Lung (tissue), 12 donors: ENCODE measurements around the gene DIS3L2. TPM values are rescaled to one million over a fixed set of nuclear protein-coding genes. Genes with fewer than 3 reads are reported as not detected.
"Not testable (repeated sequence)": the region's sequence is repeated elsewhere in the genome, so short reads cannot be mapped to it uniquely, and the experiment has no call there.

Experiments
- ATAC-seq: fragments of 200-7000 bp; cut with Tn5 transposase; one replicate; pipeline ENCODE4 v1.9.1; 2020; ENCODE audit warnings: moderate number of reproducible peaks; ENCODE audit not compliant: insufficient read depth, low FRiP score
- DNase-seq, 3 donors: peaks; one replicate each; pipeline ENCODE4 v3.0.0-alpha.2; 2013 to 2017
- H3K27ac ChIP-seq, 2 donors: one replicate each; pipeline ENCODE4 v1.5.1; 2013; ENCODE audit warnings: mild to moderate bottlenecking in 2 of 2, moderate library complexity in 2 of 2, control low read depth in 1 of 2, inconsistent platforms in 1 of 2, low read depth in 1 of 2, low read length in 1 of 2
- H3K27me3 ChIP-seq, 3 donors: one replicate each; pipeline ENCODE4 v1.5.1; 2013; ENCODE audit warnings: low read length in 2 of 3; ENCODE audit not compliant: control insufficient read depth in 3 of 3, insufficient read depth in 3 of 3
- H3K36me3 ChIP-seq, 4 donors: one replicate each; pipeline ENCODE4 v1.5.1; 2013; ENCODE audit warnings: low read length in 4 of 4, mild to moderate bottlenecking in 1 of 4, moderate library complexity in 1 of 4; ENCODE audit not compliant: control insufficient read depth in 4 of 4, insufficient read depth in 4 of 4
- H3K4me1 ChIP-seq, 5 donors: one replicate each; pipeline ENCODE4 v1.5.1; 2013; ENCODE audit warnings: low read length in 5 of 5, mild to moderate bottlenecking in 2 of 5, moderate library complexity in 1 of 5; ENCODE audit not compliant: control insufficient read depth in 5 of 5, insufficient read depth in 5 of 5
- H3K4me3 ChIP-seq: one replicate; pipeline ENCODE4 v1.5.1; 2013; ENCODE audit warnings: mild to moderate bottlenecking, control low read depth, moderate library complexity
- H3K9ac ChIP-seq, 2 donors: one replicate each; pipeline ENCODE4 v1.5.1; 2013; ENCODE audit warnings: low read length in 2 of 2, control low read depth in 1 of 2; ENCODE audit not compliant: insufficient read depth in 1 of 2
- H3K9me3 ChIP-seq, 4 donors: one replicate each; pipeline ENCODE4 v1.5.1; 2013; ENCODE audit warnings: low read length in 3 of 4, mild to moderate bottlenecking in 1 of 4, moderate library complexity in 1 of 4; ENCODE audit not compliant: control insufficient read depth in 4 of 4, insufficient read depth in 3 of 4
- WGBS, 2 donors: extraction: QIAGEN DNeasy Blood & Tissue Kit; methylation state at CpG; one replicate each; pipeline ENCODE4 v1.1.7; 2013; 5-methylcytosine and 5-hydroxymethylcytosine counted together
- polyA plus RNA-seq, 2 donors: library from polyadenylated mRNA; stranded (reverse); fragments of 200-250 nt; gene quantifications; one replicate each; pipeline ENCODE4 v1.2.1, GENCODE V29; 2013
- total RNA-seq, 2 donors: library from RNA; depleted of rRNA in 1 of 2; stranded (reverse); fragments of >200 nt in 1 of 2; gene quantifications; one replicate each; pipeline ENCODE4 v1.2.1, GENCODE V29; 2014 to 2021
- TF ChIP-seq, protein P1 (sequence below): IDR thresholded peaks from 2 replicates; pipeline ENCODE4 v1.5.1; 2012; ENCODE audit warnings: mild to moderate bottlenecking; ENCODE audit errors: control extremely low read depth, extremely low read depth
- donor health status: control.
- donor health status: control.
- donor health status: Bipolar disorder and iron deficiency.
- donor health status: healthy.
- donor health status: DM: yes; HTN: yes; CAD: no.

DIS3L2 gene
- total and polyA plus RNA-seq, 4 donors, result 12.7 to 41.0 (median 31.1) TPM

DNA sequence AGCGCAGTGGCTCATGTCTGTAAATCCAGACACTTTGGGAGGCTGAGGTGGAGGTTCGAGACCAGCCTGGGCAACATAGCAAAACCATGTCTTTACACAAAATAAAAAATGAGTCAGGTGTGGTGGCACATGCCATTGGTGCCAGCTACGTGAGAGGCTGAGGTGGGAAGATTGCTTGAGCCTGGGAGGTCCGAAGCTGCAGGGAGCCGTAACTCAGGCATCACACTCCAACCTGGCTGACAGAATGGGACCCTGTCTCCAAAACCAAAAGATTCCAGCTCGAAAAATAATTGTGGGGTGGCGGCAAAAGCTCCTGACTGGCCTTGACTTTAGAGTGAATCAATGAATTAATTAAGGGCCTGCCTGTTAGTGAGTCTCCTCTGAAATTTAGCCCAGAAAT is 415.8 kb downstream of the DIS3L2 start:
- Histone ChIP-seq H3K4me3 (no peak overlapping the region), H3K27me3 (peaks cover 0 to 11% (median 4%) of the 10 kb centered on the region in 3 donors), H3K9ac (no peak overlapping the region), H3K27ac (no peak overlapping the region), H3K36me3 (no peaks in the 10 kb centered on the region), H3K9me3 (no peaks in the 10 kb centered on the region), H3K4me1 (peaks cover 0 to 2% (median 0%) of the 10 kb centered on the region in 5 donors)
- ATAC-seq, result no peak
- no peak for DNase-seq
- WGBS, 2 donors, result 92 to 96% methylated on average over 7 of the region's 7 CpGs
- TF ChIP-seq, protein P1, sequence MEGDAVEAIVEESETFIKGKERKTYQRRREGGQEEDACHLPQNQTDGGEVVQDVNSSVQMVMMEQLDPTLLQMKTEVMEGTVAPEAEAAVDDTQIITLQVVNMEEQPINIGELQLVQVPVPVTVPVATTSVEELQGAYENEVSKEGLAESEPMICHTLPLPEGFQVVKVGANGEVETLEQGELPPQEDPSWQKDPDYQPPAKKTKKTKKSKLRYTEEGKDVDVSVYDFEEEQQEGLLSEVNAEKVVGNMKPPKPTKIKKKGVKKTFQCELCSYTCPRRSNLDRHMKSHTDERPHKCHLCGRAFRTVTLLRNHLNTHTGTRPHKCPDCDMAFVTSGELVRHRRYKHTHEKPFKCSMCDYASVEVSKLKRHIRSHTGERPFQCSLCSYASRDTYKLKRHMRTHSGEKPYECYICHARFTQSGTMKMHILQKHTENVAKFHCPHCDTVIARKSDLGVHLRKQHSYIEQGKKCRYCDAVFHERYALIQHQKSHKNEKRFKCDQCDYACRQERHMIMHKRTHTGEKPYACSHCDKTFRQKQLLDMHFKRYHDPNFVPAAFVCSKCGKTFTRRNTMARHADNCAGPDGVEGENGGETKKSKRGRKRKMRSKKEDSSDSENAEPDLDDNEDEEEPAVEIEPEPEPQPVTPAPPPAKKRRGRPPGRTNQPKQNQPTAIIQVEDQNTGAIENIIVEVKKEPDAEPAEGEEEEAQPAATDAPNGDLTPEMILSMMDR, result no peak

DNA sequence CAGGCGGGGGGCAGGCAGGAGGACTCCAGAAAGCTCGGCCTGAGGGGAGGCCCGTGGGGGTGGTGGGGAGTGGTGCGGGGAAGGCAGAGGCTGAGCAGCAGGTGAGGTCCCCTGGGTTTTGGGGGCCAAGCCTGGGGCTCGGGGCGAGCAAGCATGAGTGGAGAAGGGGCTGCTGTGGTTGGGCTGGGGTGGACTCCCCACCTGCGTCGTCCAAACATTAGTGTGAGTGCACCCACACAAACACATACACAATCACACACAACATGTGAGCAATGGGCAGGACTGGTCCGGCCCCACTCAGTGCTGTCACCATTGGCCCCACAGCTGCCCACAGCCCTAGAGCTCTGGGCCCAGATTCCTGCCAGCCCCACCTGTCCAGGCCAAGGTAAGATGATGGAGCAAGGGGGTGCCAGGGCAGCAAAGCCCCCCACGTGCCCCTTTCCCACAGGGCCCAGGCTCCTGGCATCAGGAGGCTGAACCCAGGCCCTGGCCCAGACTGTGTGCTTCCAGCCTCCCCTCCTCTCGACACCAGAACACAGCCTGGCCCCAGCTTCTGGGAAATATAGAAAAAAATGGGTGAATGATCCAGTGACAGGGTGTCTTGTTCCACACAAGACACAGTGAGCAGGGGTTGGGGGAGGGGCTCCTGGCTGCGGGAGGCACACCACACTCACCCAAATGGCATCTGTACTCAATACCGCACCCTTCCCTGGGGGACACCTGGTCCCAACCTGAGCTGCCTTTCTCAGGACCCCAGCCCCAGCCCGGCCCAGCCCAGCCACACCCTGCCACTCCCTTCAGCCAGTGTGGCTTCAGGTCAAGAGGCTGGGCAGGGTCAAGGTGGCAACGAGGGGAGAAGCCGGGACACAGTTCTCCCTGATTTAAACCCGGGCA is 416.6 kb downstream of the DIS3L2 start:
- H3K4me1 ChIP-seq, result peaks cover 0 to 2% (median 0%) of the 10 kb centered on the region in 5 donors
- no peak overlapping the region for H3K4me3 ChIP-seq
- WGBS, 2 donors, result 79 to 84% methylated on average over 17 of the region's 17 CpGs
- H3K27ac ChIP-seq, result no peak overlapping the region
- H3K36me3 ChIP-seq, result no peaks in the 10 kb centered on the region
- no peak for ATAC-seq
- no peak overlapping the region for H3K9ac ChIP-seq
- TF ChIP-seq, protein P1, result no peak
- no peaks in the 10 kb centered on the region for H3K9me3 ChIP-seq
- peaks cover 0 to 18% (median 7%) of the 10 kb centered on the region in 3 donors for H3K27me3 ChIP-seq
- DNase-seq, result no peak

DNA sequence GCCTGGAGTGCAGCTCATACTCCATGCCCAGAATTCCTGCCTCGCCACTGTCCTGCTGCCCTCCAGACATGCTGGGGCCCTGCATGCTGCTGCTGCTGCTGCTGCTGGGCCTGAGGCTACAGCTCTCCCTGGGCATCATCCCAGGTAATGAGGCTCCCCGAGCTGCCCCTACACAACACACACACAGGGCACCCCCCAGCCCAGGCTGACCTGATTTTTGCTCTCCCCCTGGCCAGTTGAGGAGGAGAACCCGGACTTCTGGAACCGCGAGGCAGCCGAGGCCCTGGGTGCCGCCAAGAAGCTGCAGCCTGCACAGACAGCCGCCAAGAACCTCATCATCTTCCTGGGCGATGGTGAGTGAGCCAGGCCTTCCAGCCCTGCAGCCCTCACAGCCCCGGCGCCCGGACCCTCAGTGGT is 417.2 kb downstream of the DIS3L2 start, which contains the start of gene ALPP:
TSS of gene ALPP (plus strand) at position 17 of the 417 bp plus-strand sequence. CDS start at position 69, 52 bp downstream.
- H3K9me3 ChIP-seq, DNase-seq, H3K9ac ChIP-seq, ATAC-seq, H3K4me3 ChIP-seq, H3K4me1 ChIP-seq, H3K36me3 ChIP-seq, H3K27ac ChIP-seq: not testable (repeated sequence)
- H3K27me3 ChIP-seq, result peaks cover 0 to 25% (median 12%) of the 10 kb centered on the region in 3 donors
- 86 to 94% methylated on average over 12 of the region's 12 CpGs for WGBS, 2 donors

DNA sequence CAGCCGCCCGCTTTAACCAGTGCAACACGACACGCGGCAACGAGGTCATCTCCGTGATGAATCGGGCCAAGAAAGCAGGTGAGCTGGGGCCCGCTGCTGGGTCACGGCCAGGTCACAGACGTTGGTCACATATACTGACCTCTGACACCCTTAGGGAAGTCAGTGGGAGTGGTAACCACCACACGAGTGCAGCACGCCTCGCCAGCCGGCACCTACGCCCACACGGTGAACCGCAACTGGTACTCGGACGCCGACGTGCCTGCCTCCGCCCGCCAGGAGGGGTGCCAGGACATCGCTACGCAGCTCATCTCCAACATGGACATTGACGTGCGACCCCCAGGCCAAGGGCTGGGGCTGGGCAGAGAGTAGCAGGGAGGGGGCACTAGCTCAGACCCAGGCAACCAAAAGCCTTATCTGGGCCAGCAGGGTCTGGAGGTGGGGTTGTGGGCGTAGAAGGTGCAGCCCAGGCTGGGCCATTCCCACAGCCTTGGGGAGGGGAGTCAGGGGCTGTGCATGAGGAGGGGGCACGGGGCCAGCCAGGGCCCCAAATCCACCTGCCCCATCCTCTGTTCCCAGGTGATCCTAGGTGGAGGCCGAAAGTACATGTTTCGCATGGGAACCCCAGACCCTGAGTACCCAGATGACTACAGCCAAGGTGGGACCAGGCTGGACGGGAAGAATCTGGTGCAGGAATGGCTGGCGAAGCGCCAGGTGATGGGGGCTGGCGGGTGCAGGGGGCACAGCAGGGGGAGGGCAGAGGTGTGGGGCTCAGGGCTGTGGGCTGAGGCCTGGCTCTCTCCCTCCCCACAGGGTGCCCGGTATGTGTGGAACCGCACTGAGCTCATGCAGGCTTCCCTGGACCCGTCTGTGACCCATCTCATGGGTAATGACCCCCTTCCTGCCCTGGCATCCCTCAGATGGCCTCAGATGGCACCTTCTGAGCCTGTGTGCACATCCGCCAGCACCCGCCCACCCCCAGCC is 418.4 kb downstream of the DIS3L2 start:
- not testable (repeated sequence) for H3K4me1 ChIP-seq, ATAC-seq, H3K9me3 ChIP-seq, H3K4me3 ChIP-seq, H3K27ac ChIP-seq, H3K36me3 ChIP-seq, H3K9ac ChIP-seq, DNase-seq
- peaks cover 0 to 36% (median 23%) of the 10 kb centered on the region in 3 donors for H3K27me3 ChIP-seq
- WGBS, 2 donors, result 86 to 89% methylated on average over 38 to 40 of the region's 41 CpGs

DNA sequence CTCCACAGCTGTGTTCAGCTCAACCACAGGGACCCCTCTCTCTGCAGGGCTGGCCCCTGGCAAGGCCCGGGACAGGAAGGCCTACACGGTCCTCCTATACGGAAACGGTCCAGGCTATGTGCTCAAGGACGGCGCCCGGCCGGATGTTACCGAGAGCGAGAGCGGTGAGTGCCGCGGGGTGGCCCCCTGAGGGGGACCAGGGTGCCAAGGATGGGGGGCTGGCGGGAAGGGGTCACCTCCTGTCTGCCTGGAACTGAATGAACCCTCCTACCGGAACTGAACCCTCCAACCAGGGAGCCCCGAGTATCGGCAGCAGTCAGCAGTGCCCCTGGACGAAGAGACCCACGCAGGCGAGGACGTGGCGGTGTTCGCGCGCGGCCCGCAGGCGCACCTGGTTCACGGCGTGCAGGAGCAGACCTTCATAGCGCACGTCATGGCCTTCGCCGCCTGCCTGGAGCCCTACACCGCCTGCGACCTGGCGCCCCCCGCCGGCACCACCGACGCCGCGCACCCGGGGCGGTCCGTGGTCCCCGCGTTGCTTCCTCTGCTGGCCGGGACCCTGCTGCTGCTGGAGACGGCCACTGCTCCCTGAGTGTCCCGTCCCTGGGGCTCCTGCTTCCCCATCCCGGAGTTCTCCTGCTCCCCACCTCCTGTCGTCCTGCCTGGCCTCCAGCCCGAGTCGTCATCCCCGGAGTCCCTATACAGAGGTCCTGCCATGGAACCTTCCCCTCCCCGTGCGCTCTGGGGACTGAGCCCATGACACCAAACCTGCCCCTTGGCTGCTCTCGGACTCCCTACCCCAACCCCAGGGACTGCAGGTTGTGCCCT is 419.9 kb downstream of the DIS3L2 start:
- H3K27ac ChIP-seq, DNase-seq, H3K4me1 ChIP-seq, ATAC-seq, H3K9me3 ChIP-seq, H3K4me3 ChIP-seq, H3K9ac ChIP-seq, H3K36me3 ChIP-seq: not testable (repeated sequence)
- 29 to 49% methylated on average over 26 to 59 of the region's 59 CpGs for WGBS, 2 donors
- H3K27me3 ChIP-seq, result peaks cover 0 to 51% (median 36%) of the 10 kb centered on the region in 3 donors
